Measurements from ENCODE around the gene HDHD3.

GRCh38 chr9:113348437-113348836, 28.3 kb downstream of the HDHD3 start:
- TF ChIP-seq CTCF (IDR thresholded peaks at IDR 0.05; ENCODE audit: insufficient read depth, low read depth, low read length) (no peak), EZH2 (IDR thresholded peaks at IDR 0.05; ENCODE audit: insufficient read depth, low read length) (no peak)
